Measurements from ENCODE around the gene IL6ST. TPM values are rescaled to one million over a fixed set of nuclear protein-coding genes. Genes with fewer than 3 reads are reported as not detected.

The IL6ST gene
- polyA plus RNA-seq, 1 donor (not counting 4 experiments of a cell fraction or from before 2014, with no cell fraction given) = 41.3 TPM

DNA sequence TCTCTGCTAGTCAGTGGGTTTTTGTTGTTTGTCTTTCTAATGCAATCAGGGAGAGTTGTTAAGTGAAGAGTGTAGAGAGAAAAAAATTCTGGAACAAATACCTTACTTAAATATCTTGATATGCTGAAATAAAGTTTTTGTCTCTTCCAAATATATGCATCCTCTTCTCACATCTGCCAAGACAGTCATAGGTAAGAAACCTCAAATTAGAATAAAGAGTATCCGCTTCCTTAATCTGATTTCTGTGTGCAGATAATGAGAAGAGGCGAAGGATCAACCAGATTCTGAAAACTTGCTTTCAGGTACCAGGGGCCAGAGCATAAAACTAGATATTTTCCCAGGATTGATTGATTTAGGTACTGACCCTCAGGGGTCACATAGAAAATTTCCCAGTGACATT is 11.3 kb upstream of the IL6ST start:
- Histone ChIP-seq H3K36me3 (ENCODE audit: control insufficient read depth in 2 of 2, extremely low read depth in 1 of 2, insufficient read depth in 2 of 2, low read length in 2 of 2) (no peaks in the 10 kb centered on the region), H3K9me1 (ENCODE audit: control insufficient read depth, extremely low read depth, insufficient read depth, low read length) (no peaks in the 10 kb centered on the region), H3K9ac (ENCODE audit: control insufficient read depth, extremely low read depth, insufficient read depth, low read length) (no peak overlapping the region), H3K4me1 (ENCODE audit: control insufficient read depth, extremely low read depth, insufficient read depth, low read length) (no peaks in the 10 kb centered on the region), H3K4me3 (ENCODE audit: control insufficient read depth in 2 of 3, extremely low read depth in 1 of 3, insufficient read depth in 2 of 3, low read depth in 1 of 3, low read length in 3 of 3) (no peak overlapping the region), H3K27me3 (ENCODE audit: control insufficient read depth, extremely low read depth, insufficient read depth, low read length) (no peaks in the 10 kb centered on the region), H4K20me1 (ENCODE audit: control insufficient read depth, extremely low read depth, insufficient read depth, low read length) (no peaks in the 10 kb centered on the region), H3K27ac (ENCODE audit: control insufficient read depth, insufficient read depth, low read length) (no peak overlapping the region), H3K4me2 (ENCODE audit: control insufficient read depth, extremely low read depth, insufficient read depth, low read depth, low read length) (no peak overlapping the region), H3K9me3 (ENCODE audit: control insufficient read depth, low read depth, low read length) (no peaks in the 10 kb centered on the region), H2AFZ (ENCODE audit: control insufficient read depth, low read length) (no peak overlapping the region), H3K79me2 (ENCODE audit: control insufficient read depth, insufficient read depth, low read length) (no peaks in the 10 kb centered on the region)
- no peak for DNase-seq (ENCODE audit: low read depth, low spot score)
- no peak for TF ChIP-seq EZH2 (IDR thresholded peaks at IDR 0.05; ENCODE audit: low read length)
- TF ChIP-seq, protein P1, sequence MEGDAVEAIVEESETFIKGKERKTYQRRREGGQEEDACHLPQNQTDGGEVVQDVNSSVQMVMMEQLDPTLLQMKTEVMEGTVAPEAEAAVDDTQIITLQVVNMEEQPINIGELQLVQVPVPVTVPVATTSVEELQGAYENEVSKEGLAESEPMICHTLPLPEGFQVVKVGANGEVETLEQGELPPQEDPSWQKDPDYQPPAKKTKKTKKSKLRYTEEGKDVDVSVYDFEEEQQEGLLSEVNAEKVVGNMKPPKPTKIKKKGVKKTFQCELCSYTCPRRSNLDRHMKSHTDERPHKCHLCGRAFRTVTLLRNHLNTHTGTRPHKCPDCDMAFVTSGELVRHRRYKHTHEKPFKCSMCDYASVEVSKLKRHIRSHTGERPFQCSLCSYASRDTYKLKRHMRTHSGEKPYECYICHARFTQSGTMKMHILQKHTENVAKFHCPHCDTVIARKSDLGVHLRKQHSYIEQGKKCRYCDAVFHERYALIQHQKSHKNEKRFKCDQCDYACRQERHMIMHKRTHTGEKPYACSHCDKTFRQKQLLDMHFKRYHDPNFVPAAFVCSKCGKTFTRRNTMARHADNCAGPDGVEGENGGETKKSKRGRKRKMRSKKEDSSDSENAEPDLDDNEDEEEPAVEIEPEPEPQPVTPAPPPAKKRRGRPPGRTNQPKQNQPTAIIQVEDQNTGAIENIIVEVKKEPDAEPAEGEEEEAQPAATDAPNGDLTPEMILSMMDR (optimal IDR thresholded peaks at IDR 0.05 in 1 of 3, IDR thresholded peaks at IDR 0.05 in 1 of 3, conservative IDR thresholded peaks at IDR 0.05 in 1 of 3; ENCODE audit: extremely low read depth in 1 of 3, insufficient read depth in 2 of 3, low read length in 3 of 3) = no peak
- no peak for FAIRE-seq
- dilution Hi-C loops (cut with MboI; ENCODE audit: extremely low pct_ligation_motif_present, low sequenced_read_pairs) = no loop called here

DNA sequence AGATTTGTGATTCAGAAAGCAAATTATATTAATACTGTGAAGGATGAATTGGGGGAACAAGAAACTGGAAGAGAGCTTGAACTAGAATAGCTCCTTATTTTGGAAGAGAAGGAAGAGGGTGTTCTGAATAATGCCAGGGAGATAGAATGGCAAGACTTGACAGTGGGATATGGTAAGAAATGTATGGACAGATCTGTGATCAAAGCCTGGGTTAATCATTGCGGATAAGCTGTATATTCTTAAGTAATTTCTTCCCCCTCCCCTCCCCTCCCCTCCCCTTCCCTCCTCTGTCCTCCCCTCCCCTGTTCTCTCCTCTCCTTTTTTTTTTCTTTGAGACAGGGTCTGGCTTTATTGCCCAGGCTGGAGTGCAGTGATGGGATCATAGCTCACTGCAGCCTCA is 10.1 kb upstream of the IL6ST start:
- H3K9ac ChIP-seq (ENCODE audit: control insufficient read depth, extremely low read depth, insufficient read depth, low read length) = no peak overlapping the region
- DNase-seq (ENCODE audit: low read depth, low spot score) (no peak), FAIRE-seq (no peak)
- no peak overlapping the region for H3K4me2 ChIP-seq (ENCODE audit: control insufficient read depth, extremely low read depth, insufficient read depth, low read depth, low read length)
- H2AFZ ChIP-seq (ENCODE audit: control insufficient read depth, low read length) = no peak overlapping the region
- no peaks in the 10 kb centered on the region for H3K79me2 ChIP-seq (ENCODE audit: control insufficient read depth, insufficient read depth, low read length)
- TF ChIP-seq, protein P1 (optimal IDR thresholded peaks at IDR 0.05 in 1 of 3, IDR thresholded peaks at IDR 0.05 in 1 of 3, conservative IDR thresholded peaks at IDR 0.05 in 1 of 3; ENCODE audit: extremely low read depth in 1 of 3, insufficient read depth in 2 of 3, low read length in 3 of 3) = no peak
- no peak for TF ChIP-seq EZH2 (IDR thresholded peaks at IDR 0.05; ENCODE audit: low read length)
- H4K20me1 ChIP-seq (ENCODE audit: control insufficient read depth, extremely low read depth, insufficient read depth, low read length) = no peaks in the 10 kb centered on the region
- no peak overlapping the region for H3K27ac ChIP-seq (ENCODE audit: control insufficient read depth, insufficient read depth, low read length)
- H3K36me3 ChIP-seq (ENCODE audit: control insufficient read depth in 2 of 2, extremely low read depth in 1 of 2, insufficient read depth in 2 of 2, low read length in 2 of 2) = no peaks in the 10 kb centered on the region
- no peaks in the 10 kb centered on the region for H3K4me1 ChIP-seq (ENCODE audit: control insufficient read depth, extremely low read depth, insufficient read depth, low read length)
- H3K9me3 ChIP-seq (ENCODE audit: control insufficient read depth, low read depth, low read length) = no peaks in the 10 kb centered on the region
- no peak overlapping the region for H3K4me3 ChIP-seq (ENCODE audit: control insufficient read depth in 2 of 3, extremely low read depth in 1 of 3, insufficient read depth in 2 of 3, low read depth in 1 of 3, low read length in 3 of 3)
- H3K27me3 ChIP-seq (ENCODE audit: control insufficient read depth, extremely low read depth, insufficient read depth, low read length) = no peaks in the 10 kb centered on the region
- H3K9me1 ChIP-seq (ENCODE audit: control insufficient read depth, extremely low read depth, insufficient read depth, low read length) = no peaks in the 10 kb centered on the region
- dilution Hi-C loops (cut with MboI; ENCODE audit: extremely low pct_ligation_motif_present, low sequenced_read_pairs) = no loop called here

All from keratinocyte (primary cell).